HG03066 (cell line): ENCODE data around the gene ABCB11.
"Not testable (repeated sequence)": the region's sequence is repeated elsewhere in the genome, so short reads cannot be mapped to it uniquely, and the experiment has no call there.

Experiments used
- ATAC-seq: cut with Tn5 transposase; IDR thresholded peaks from one replicate; pipeline ENCODE4 v1.9.1; 2021; ENCODE audit warnings: low read depth; ENCODE audit not compliant: unreplicated experiment

ABCB11 gene

DNA sequence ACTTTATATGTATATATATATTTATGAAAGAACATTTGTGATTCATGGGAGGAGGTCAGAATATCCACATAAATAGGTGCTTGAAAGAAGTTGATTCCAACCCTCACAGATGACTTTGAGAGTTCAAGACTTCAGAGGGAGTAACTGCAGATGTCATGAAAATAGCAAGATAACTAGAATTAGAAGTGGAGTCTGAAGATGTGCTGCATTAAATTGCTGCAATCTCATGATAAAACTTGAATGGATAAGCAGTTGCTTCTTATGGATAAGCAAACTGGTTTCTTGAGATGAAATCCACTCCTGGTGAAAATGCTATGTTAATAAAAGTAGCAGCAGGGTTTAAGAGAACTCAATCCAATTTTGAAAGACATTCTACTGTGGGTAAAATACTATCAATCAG is 89.8 kb downstream of the ABCB11 start:
- no peak for ATAC-seq

GRCh38 chr2:168939918-168940317 is 91.2 kb downstream of the ABCB11 start:
- no peak for ATAC-seq

DNA sequence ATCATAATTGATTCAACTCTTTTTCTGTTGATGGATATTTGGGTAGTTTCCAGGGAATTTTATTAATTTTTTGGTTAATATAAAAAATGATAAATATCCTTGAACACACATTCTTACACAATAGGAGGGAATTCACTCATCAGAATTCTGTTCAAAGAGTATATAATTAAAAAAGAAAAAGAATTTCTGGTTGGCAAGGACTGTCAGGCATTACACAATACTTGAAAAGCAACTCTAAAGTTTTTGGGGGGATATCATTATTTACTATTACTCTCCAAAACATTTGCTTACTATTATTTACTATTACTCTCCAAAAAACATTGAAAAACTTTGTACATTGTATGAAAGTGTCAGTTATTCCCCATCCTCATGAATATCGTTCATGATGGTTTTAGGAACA is 92.1 kb downstream of the ABCB11 start:
- no peak for ATAC-seq

DNA sequence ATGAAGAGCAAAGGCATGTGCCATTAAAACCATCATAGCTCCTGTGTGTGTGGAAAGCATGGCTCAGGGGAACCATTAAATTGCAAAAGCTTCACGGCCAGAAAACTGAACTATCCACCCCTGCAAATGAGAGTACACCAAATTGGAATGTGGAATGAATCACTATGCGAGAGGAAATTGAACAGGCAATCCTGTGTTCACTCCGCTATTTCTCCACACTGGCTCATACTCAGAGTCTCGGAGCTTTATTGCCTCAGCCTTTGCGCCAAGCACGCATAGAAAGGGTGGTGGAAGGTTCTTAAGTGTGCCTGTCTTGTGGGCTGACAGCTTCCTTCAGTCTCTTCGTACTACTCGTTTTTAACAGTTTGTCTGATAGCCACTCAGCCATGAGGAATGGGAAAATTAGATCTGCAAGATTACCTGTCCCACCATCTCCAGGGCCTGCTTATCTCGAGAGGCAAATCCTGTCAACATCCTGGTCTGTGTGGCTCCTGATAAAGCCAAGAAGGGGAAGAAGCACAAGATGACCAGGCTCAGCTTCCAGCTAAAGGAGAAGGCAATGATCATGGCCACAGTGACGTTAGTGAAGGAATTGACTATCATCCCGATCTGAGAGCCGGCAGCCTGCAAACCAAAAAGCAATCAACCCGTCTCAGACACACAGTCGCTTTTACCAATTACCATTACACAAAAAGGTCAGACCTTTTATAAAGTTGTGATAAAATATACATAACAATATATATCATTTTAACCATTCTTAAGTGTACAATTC is 95.1 kb downstream of the ABCB11 start:
- ATAC-seq: no peak

DNA sequence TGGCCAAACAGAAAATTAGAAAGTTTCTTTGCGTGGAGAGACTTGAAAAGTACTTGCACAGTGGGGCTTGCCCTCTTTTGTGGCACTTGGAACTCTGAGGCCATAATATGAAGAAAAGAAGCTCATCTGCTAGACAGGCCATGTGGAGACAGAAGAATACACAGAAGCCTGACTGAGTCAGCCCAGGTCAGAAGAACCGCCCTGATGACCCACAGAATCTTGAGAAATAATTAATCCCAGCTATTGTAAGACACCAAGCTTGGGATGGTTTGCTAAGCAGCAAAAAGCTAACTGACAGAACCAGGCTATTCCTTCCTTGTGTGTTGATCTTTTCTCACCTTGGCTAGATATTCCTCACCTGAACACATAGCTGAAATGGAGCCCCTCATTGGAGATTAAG is 96.3 kb downstream of the ABCB11 start:
- ATAC-seq: no peak

DNA sequence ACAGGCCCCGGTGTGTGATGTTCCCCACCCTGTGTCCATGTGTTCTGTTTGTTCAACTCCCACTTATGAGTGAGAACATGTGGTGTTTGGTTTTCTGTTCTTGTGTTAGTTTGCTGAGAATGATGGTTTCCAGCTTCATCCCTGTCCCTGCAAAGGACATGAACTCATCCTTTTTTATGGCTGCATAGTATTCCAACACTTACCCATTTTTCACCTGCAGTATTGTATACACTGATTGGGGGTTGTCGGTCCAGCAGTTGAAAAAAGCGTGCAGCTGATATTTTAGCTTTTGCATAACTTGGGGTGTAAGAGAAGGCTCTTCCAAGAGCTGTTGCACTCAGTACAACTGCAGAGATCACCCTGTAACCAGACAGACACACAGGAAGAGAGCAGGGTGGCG is 99.0 kb downstream of the ABCB11 start:
- ATAC-seq: not testable (repeated sequence)

DNA sequence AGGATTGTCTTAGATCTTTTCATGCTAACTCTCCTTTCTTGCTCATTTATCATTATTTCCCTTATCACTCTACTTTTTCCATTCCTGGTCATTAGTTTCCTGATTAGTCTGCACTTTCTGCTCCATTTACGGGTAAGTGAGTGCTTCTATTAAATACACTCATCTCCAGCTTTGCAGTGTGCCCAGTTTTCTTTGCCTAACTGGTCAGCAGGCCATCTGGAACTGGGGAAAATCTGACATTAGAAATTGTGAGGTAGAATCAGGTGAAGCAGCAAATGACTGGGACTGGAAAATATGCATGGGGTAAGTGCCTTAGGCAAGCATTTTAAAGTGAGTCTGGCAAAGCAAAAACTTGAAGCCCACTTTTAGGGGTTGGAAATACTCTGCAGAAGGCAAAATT is 100.9 kb downstream of the ABCB11 start:
- no peak for ATAC-seq

DNA sequence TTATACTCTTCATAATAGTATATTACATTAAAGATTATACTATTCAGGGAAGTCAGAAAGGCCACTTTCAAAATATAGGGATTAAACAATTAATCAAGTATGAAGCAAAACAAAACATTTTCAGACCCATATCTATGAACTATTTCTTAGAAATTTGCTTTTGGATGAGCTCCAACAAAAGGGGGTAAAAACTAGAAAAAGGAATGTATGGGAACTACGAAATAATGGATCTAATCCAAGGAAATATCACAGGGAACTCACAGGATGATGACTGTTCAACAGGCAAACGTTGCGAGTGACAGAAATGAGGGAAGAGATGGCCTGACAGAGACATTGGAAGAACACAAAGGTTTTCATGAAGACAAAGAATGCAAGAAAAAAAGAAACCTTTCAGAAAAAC is 102.1 kb downstream of the ABCB11 start:
- ATAC-seq: no peak

GRCh38 chr2:168928113-168928831 is 102.9 kb downstream of the ABCB11 start:
- ATAC-seq: no peak

GRCh38 chr2:168926621-168927386 is 104.3 kb downstream of the ABCB11 start:
- ATAC-seq: no peak

GRCh38 chr2:168920504-168921157 is 110.5 kb downstream of the ABCB11 start:
- no peak for ATAC-seq

- ATAC-seq: no peak
Observed at GRCh38 chr2:168916331-168916675, 114.8 kb downstream of the ABCB11 start.

GRCh38 chr2:168915441-168916330 is 115.4 kb downstream of the ABCB11 start:
- ATAC-seq: no peak

GRCh38 chr2:168913495-168913894 is 117.6 kb downstream of the ABCB11 start:
- no peak for ATAC-seq

GRCh38 chr2:168912901-168913369 is 118.2 kb downstream of the ABCB11 start:
- no peak for ATAC-seq

DNA sequence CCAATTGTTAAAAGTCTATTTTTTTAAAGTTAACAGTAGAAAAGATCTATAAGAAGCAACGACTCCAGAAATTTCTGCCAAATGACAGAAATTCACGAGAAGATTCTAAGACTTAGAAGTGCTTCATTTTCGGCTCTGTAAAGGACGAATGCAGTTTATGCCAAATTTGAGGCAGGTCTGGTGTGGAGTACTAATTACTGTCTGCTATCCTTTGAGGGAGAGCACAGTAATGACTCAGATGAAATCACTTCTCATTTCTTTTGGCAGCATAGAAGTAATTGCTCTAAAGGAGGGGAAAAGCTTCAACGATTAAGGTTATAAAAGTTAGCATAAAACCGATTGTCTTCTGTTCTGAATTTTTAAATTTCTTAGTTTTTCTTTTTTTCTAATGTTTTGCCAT is 118.7 kb downstream of the ABCB11 start:
- ATAC-seq: no peak

- no peak for ATAC-seq
Observed at GRCh38 chr2:168910330-168910729, 120.8 kb downstream of the ABCB11 start.

GRCh38 chr2:168907940-168908662 is 123.0 kb downstream of the ABCB11 start:
- ATAC-seq: no peak

GRCh38 chr2:168904358-168904757 is 126.8 kb downstream of the ABCB11 start:
- ATAC-seq: no peak
